G401 (cell line): Measurements from ENCODE around the gene PPARD. TPM values are rescaled to one million over a fixed set of nuclear protein-coding genes. Genes with fewer than 3 reads are reported as not detected.
"Not testable (repeated sequence)": the region's sequence is repeated elsewhere in the genome, so short reads cannot be mapped to it uniquely, and the experiment has no call there.

Experiments used
- DNase-seq: peaks from one replicate; pipeline ENCODE4 v3.0.0-alpha.2; 2015; ENCODE audit warnings: low spot score
- in situ Hi-C: cut with HindIII; loops from 2 replicates; pipeline ENCODE4 v1.10.0; 2016; ENCODE audit warnings: low sequenced_read_pairs, mixed read lengths
- total RNA-seq: library from RNA; depleted of rRNA; stranded (reverse); fragments of >200 nt; shearing (Covaris generic); gene quantifications from 2 replicates; pipeline ENCODE4 v1.2.3, GENCODE V29; 2014

PPARD gene
- total RNA-seq, 1 experiment from 2014 or later, result 4.2 TPM

DNA sequence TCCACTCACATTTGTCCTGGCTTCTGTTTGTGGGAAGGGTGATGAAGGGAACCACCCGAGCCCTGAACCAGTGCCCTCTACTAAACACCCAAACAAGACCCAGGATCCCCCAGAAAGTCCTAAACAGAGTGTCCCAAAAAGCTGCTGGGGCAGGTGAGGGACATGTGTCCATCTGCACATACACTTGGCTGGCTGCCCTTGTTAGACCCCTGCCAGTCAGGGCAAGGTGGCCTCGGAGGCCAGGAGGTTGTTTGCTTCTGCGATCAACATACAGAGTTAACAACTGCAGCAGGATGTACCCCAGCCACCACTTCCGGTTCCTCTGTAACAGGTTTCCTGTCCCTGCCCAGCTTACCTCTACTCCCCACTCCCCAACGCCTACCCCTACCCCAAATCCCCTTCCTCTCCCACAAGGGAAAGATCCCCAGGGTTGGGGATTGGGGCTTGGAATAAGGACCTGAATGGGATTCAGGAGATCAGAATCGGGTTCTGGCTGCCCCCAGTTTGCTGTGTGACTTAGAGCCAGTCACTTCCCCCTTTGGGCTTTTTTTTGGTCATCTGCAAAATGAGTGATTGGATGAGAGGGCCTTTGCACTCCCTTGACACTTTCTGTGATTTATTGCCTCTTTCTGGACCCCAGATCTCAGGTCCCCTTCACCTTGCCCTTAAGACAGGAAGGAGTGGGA, 30.8 kb upstream of the PPARD start:
- in situ Hi-C loops, result no loop called here
- DNase-seq, result no peak

DNA sequence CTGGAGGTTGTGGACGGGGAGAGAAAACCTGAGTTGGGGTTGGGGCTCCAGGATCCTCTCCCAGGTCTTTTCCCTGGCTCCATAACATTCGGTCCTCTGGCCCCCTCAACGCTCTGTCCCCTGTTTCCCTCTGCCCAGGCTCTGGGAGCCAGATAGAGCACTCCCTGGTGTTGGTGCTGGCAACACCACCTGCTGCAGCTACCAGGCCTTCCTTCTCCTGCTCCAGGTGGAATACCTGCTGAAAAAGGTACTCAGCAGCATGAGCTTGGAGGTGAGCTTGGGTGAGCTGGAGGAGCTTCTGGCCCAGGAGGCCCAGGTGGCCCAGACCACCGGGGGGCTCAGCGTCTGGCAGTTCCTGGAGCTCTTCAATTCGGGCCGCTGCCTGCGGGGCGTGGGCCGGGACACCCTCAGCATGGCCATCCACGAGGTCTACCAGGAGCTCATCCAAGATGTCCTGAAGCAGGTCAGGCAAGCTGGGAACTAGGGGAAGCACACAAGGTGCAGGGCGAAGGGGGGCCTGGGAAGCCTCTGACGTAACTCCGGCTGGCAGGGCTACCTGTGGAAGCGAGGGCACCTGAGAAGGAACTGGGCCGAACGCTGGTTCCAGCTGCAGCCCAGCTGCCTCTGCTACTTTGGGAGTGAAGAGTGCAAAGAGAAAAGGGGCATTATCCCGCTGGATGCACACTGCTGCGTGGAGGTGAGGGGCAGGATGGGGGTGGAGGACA, 30.1 kb upstream of the PPARD start:
- no peak for DNase-seq
- in situ Hi-C loops, result no loop called here

DNA sequence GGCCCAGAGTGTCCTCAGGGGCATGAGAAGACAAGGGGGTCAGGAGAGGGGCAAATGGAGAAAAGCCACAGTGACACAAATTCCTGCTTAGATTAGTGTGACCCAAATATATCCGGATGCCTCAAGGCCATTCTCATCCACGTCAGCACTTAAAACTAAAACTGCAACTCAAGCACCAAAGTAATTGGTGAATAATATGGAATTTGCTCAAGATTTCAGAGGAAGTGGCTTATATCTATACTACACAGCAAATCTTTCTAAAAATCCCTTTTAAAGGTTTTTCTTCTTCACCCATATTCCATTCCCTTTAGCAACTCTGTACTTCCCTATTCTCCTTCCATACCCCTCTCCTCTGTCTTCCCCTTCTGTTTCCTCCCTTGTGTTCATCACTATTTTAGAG, 29.6 kb upstream of the PPARD start:
- in situ Hi-C loops, result no loop called here
- DNase-seq, result no peak

DNA sequence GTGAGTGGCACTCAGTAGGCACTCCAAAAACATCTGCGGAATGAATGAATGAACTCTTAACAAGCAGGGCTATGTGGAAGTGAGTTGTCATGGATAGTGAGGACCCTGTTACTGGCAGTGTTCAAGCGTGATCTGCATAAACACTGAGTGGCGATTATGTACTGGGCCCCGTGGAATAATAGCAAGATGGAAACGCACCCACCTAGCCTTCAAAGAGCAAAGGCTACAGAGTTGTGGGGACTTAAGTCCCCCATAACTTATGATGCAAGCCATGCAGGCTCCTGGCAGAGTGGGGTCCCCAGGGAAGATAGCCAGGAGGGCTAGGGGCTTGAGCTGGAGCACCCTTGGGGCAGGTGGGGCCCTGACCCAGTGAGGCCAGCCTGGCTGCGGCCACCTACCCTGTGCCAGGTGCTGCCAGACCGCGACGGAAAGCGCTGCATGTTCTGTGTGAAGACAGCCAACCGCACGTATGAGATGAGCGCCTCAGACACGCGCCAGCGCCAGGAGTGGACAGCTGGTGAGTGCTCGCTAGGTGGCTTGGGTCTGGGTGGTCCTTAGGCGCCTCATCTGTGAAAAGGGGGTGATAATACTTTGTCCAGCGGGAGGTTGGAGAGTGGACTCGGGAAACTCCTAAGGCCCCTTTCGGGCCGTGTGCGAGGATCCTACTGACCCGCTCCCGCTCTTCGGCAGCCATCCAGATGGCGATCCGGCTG, 24.7 kb upstream of the PPARD start:
- in situ Hi-C loops, result no loop called here
- peak; percentile 40 for DNase-seq

DNA sequence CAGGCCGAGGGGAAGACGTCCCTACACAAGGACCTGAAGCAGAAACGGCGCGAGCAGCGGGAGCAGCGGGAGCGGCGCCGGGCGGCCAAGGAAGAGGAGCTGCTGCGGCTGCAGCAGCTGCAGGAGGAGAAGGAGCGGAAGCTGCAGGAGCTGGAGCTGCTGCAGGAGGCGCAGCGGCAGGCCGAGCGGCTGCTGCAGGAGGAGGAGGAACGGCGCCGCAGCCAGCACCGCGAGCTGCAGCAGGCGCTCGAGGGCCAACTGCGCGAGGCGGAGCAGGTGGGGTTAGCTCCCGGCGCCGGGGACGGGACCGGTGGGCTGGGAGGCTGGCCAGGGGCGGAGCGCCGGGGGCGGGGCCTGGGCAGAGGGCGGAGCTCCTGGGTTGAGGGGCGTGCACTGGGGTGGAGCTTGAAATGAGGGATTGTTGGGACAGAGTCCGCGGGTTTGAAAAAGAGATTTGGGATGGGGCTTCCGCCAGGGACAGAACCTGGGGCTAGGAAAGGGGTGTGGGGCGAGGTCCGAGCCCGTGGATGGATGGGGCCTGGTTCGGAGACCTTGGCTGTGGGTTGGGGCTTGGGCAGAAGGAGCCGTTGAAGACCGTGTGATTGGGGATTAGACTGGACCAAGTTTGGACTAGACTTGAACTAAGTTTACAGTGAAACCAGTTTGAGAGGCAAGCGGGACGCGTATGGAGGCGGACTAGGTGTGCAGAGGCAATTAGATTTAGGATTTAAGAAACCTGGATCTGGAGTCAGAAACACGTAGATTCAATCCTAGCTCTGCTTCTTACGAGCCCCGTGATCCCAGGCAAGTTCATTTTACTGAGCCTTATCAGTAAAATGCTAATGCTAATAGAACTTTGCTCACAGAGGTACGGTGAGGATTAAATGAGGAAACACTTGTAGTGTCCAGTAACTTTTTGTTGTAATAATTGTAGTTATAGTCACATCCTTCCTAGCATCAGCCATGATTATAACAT, 23.9 kb upstream of the PPARD start:
- DNase-seq, result peak; percentile 84
- in situ Hi-C loops, result no loop called here

DNA sequence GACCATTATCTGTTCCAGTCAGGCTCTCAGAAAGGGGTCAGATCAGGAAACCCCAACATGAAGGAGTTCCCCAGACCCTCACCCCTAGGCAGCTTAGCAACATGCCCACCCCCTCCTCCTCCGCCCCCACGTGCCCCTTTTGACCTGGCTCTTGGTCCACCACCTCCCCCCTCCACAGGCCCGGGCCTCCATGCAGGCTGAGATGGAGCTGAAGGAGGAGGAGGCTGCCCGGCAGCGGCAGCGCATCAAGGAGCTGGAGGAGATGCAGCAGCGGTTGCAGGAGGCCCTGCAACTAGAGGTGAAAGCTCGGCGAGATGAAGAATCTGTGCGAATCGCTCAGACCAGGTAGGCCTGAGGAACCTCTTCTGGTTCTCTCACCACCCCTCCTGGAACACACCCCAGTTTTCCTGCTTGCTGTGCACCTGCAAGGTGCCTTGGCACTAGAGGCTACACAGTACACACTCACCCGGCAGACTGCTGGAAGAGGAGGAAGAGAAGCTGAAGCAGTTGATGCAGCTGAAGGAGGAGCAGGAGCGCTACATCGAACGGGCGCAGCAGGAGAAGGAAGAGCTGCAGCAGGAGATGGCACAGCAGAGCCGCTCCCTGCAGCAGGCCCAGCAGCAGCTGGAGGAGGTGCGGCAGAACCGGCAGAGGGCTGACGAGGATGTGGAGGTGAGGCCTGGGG, 22.9 kb upstream of the PPARD start:
- DNase-seq, result no peak
- in situ Hi-C loops, result no loop called here

DNA sequence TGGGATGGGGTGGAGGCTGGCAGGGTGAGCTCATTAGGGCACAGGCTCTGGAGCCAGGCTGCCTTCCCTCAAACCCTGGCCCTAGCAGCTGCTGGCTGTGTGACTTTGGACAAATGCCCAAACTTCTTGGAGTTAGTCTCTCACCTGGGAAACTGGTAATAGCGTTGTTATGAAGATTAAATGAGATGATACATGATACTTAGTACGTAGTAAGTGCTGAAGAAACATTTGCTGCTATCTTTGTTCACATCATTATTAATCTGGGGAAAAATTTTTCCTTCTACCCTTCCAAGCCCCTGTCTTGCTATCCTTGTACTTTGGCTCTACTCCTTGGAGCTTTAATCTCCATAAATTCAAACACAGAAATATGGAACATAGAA, 22.3 kb upstream of the PPARD start:
- in situ Hi-C loops, result no loop called here
- DNase-seq, result no peak

DNA sequence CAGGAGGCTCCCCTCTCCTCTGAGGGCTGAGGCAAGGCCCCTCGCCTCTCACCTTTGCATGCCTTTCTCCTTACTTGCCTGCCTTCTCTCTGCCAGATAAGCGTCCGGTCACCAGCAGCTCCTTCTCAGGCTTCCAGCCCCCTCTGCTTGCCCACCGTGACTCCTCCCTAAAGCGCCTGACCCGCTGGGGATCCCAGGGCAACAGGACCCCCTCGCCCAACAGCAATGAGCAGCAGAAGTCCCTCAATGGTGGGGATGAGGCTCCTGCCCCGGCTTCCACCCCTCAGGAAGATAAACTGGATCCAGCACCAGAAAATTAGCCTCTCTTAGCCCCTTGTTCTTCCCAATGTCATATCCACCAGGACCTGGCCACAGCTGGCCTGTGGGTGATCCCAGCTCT, 21.3 kb upstream of the PPARD start:
- in situ Hi-C loops, result no loop called here
- DNase-seq, result no peak

DNA sequence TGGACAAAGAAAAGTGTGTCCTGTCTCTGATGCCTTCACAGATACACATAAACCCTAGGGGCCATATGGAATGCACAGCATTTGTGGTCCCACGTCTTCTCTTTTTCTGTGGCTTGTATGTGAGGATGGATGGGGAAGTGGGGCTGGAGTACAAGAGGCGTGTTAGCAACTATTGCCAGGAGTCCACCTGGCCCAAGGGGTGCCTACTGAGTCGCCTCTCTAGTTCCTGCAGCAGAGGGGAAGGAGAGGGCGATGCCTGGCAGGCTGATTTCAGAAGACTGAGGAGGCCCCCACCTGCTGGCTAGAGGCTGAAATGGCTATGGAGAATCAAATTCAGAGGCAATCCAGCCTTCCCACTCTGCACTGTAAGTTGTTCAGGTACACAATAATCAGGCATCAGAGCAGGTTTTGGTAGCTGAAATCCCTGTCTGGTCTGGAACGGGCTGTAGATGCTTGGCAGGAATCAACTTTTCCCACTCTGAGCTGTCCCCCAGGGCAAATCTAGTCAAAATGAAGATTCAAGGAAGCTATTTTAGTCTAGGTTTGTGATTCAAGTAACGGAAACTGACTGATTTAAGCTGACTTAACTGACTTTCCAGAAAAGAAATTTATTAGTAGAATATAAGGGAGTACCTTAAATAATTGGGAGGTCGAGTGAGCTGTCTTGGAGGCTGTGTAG, 14.9 kb upstream of the PPARD start:
- in situ Hi-C loops, result no loop called here
- peak; percentile 41 for DNase-seq

DNA sequence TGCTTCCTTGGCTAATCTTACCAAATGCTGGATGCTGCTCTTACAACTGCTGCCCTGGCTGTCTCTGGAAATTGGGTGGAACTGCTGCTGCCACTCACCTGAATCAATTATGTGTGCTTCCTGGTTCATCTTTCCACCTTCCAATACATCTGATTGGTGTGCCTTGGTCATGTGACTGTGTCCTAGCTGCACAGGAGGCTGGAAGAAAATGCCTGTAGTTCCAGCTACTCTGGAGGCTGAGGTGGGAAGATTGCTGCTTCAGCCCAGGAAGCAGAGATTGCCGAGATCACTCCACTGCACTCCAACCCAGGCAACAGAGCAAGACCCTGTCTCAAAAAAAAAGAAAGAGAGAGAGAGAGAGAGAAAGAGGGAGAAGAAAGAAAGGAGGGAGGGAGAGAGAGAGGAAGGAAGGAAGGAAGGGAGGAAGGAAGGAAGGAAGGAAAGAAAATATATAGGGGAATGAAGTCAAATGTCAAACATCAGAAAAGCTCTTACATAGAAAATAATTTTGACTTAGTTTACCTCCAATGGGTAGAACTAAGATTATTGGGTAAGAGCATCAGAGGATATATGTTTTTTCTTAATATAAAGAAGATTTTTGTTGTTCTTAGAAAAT, 14.1 kb upstream of the PPARD start:
- no peak for DNase-seq
- in situ Hi-C loops, result no loop called here

DNA sequence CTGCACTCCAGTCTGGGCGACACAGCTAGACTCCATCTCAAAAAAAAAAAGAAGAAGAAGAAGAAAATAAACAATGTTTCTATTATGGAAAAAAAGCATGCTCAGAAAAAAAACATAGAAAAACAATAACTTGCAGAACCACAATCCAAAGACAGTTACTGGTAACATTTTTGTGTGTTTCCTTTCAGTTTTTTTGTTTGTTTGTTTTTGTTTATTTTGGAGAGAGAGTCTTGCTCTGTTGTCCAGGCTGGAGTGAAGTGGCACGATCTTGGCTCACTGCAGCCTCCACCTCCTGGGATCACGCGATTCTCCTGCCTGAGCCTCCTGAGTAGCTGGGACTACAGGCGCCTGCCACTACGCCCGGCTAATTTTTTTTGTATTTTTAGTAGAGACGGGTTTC, 13.4 kb upstream of the PPARD start:
- in situ Hi-C loops, DNase-seq: not testable (repeated sequence)

DNA sequence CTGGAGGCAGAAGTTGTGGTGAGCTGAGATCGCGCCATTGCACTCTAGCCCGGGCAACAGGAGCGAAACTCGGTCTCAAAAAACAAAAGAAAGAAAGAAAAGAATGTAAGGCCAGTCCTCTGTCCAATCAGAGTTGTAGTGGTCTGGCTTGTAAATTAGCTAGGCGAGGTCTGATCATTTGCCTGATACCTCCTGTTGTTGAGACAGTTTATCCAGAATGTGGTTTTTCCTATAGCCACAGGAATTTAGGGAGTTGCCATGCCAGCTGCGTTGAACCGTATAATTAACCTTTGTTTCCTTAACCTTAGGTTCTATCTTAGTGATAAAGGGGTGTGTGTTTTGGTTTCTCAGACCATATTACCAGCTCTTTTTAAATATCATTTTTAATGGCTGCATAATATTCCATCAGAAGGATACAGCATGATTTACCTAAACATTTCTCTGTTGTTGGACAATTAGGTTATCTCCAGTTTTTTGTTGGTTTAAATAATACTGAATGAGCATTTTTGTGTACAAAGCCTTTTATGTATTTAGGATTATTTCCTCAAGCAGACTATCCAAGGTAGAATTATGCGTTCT, 11.7 kb upstream of the PPARD start:
- in situ Hi-C loops, result no loop called here
- no peak for DNase-seq

DNA sequence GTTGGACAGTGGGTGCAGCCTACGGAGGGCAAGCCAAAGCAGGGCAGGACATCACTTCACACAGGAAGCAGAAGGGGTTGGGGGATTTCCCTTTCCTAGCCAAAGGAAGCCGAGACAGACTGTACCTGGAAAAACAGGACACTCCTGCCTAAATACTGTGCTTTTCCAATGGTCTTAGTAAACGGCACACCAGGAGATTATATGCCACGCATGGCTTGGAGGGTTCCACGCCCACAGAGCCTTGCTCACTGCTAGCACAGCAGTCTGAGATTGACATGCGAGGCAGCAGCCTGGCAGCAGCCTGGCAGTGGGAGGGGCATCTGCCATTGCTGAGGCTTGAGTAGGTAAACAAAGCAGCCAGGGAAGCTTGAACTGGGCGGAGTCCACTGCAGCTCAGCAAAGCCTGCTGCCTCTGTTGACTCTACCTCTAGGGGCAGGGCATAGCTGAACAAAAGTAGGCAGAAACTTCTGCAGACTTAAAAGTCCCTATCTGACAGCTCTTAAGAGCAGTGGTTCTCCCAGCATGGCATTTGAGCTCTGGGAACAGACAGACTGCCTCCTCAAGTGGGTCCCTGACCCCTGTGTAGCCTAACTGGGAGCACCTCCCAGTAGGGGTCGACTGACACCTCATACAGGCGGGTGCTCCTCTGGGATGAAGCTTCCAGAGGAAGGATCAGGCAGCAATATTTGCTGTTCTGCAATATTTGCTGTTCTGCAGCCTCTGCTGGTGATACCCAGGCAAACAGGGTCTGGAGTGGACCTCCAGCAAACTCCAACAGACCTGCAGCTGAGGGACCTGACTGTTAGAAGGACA, 10.1 kb upstream of the PPARD start:
- DNase-seq, in situ Hi-C loops: not testable (repeated sequence)

DNA sequence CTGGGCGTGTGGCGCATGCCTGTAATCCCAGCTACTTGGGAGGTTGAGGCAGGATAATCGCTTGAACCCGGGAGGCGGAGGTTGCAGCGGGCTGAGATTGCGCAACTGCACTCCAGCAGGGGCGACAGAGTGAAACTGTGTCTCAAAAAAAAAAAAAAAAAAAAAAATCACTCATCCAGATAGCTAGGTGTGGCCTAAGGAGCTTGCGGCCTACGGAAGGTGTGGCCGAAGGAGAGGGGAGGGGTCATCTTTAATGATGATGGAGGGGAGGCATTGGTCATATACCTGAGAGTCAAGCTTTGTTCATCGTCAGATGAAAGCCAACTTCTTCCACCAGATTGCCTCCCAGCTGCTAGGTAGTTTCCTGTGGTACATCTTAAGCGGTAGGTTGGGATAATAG, 801 bp upstream of the PPARD start:
- DNase-seq, result no peak
- in situ Hi-C loops, result no loop called here

DNA sequence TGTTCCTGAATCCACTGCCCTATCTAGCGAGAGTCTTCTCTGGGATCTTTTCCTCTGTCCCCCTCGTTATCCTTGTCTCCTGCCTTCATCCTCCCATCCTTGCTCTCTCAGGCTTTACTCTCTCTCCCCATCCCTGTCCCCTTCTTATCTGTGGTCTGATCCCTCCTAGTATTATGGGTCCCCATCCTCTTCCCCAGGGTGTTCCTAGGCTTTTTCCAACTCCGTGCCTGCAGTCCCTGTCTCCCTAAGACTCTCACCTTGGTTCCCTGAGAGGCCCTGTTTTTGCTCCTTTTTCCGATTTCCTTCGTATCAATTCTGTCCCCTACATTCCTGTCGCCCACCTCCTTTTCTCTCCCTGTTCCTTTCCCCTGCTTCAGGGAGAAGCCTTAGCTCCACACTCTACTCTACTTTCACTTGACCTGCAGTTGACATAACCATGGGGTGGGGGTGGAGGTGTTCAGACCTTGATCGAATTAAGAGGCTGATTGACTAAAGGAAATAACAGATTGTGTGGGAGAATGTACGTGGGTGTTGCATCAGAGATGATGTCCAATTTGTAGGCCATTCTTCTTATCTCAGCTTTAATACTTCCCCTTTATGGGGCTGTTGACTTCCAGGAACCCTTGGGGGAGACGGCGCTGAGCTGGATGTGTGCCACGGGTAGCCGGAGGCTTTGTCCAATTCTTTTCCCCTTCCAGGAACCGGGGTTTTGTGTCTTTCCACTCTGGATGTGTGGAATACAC, 905 bp downstream of the PPARD start:
- DNase-seq, result peak; percentile 25
- in situ Hi-C loops, result no loop called here
